Measurements from ENCODE around the gene PTPRA.

GRCh38 chr20:2879146-2879545, 5.9 kb downstream of the PTPRA start:
- no peak for TF ChIP-seq NR2F2 (IDR thresholded peaks at IDR 0.05)
- no peak for TF ChIP-seq TAF1 (conservative IDR thresholded peaks at IDR 0.05)
- TF ChIP-seq CTCF (IDR thresholded peaks at IDR 0.05; ENCODE audit: low read depth, low read length, missing input control) = no peak
- no peak for TF ChIP-seq REST (IDR thresholded peaks at IDR 0.05)
